GM12878 (cell line): ENCODE data around the gene FAM89B. TPM values are rescaled to one million over a fixed set of nuclear protein-coding genes. Genes with fewer than 3 reads are reported as not detected.

Experiments used
- CBX3 ChIP-seq: fragments of 200-600 bp; sonication (generic); IDR thresholded peaks from 2 replicates; pipeline ENCODE4 v1.6.1; 2016; ENCODE audit warnings: low read depth, borderline replicate concordance
- CHD1 ChIP-seq: IDR thresholded peaks from 2 replicates; pipeline ENCODE4 v1.6.1; 2012; ENCODE audit warnings: low read depth, low read length, improper control_type of control experiment
- CHD2 ChIP-seq: IDR thresholded peaks from 2 replicates; pipeline ENCODE4 v1.6.1; 2011; ENCODE audit warnings: low read depth, low read length, improper control_type of control experiment, borderline replicate concordance
- CREM ChIP-seq: IDR thresholded peaks from 2 replicates; pipeline ENCODE4 v1.6.1; 2014; ENCODE audit warnings: antibody characterized with exemption, low read depth
- MTA2 ChIP-seq: fragments of 450-650 bp; IDR thresholded peaks from 2 replicates; pipeline ENCODE4 v1.6.1; 2016; ENCODE audit warnings: low read depth, mild to moderate bottlenecking, moderate library complexity
- PKNOX1 ChIP-seq: fragments of 450-650 bp; IDR thresholded peaks from 2 replicates; pipeline ENCODE4 v1.6.1; 2016; ENCODE audit warnings: mild to moderate bottlenecking
- TCF12 ChIP-seq: IDR thresholded peaks from 2 replicates; pipeline ENCODE4 v1.6.1; 2011; ENCODE audit warnings: low read depth, mild to moderate bottlenecking, low read length
- polyA plus RNA-seq, 11 experiments: library from polyadenylated mRNA; depleted of rRNA in 4 of 11; unstranded in 6 of 11; stranded (reverse) in 5 of 11; fragments of >200 nt; fragmentation: Nextera tagmentation in 4 of 11; fragmentation: Illumina TruSeq in 1 of 11; extraction: Ambion mirVana in 4 of 11; extraction: Trizol in 1 of 11; gene quantifications; 1 replicate in 1 of 11; 2 replicates in 10 of 11; pipeline versions ENCODE4 v1.2.1 to v1.2.3, GENCODE V29; 2011 to 2016; ENCODE audit warnings: inconsistent platforms in 2 of 11, missing spikeins in 2 of 11, low read depth in 1 of 11
- total RNA-seq, 4 experiments: library from RNA; depleted of rRNA in 3 of 4; stranded (reverse); fragments of >200 nt in 3 of 4; fragmentation: Illumina TruSeq in 1 of 4; extraction: Trizol in 1 of 4; gene quantifications; 2 replicates each; pipeline versions ENCODE4 v1.2.1 to v1.2.3, GENCODE V29; 2013 to 2021
- TF ChIP-seq, protein P1 (sequence below): fragments of 450-650 bp; IDR thresholded peaks from 2 replicates; pipeline ENCODE4 v1.6.1; 2017; ENCODE audit warnings: mild to moderate bottlenecking, moderate library complexity

FAM89B gene
- total and polyA plus RNA-seq, 10 of the 15 experiments (the other 5 are each of a cell fraction or from before 2014, with no cell fraction given), result 0.34 to 36.7 (median 9.8) TPM

DNA sequence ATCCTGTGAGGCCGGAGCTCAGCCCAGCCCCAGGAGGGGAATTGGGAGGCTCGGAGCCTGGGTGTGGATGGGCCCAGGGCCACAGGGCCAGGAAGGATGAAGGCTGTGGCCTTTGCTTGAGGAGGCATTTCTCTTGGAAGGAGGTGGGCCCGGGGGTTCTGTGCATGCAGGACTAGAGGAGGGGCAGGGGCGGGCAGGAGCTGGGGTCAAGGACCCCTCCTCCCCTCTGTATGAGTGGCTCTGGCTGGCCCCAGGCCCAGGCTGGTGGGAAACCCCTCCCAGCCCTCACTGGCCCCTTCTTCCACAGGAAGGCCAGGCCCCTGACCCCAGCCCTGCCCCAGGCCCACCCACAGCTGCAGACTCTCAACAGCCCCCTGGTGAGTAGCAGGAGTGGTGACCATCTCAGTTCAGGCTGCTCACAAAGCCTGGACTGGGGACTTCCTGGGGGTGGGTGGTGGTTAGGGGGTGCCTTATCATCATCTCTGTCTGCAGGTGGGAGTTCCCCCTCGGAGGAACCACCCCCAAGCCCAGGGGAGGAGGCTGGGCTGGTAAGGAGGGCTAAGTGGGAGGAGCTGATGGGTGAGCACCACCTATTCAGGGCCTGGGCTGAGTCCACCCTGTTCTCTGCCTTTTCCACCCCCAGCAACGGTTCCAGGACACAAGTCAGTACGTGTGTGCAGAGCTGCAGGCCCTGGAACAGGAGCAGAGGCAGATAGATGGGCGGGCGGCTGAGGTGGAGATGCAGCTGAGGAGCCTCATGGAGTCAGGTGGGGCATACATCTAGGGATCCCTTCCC, 17.3 kb downstream of the FAM89B start (continued):
- TF ChIP-seq PKNOX1 (no peak), CHD2 (no peak), CHD1 (no peak), CREM (peak; percentile 61; the same call in 1 of the 2 replicates), MTA2 (peak; percentile 27; the same call in 1 of the 2 replicates), CBX3 (no peak), TCF12 (0 out of 2 replicates have a peak, but pooled peaks have one; percentile 24)
- TF ChIP-seq, protein P1, sequence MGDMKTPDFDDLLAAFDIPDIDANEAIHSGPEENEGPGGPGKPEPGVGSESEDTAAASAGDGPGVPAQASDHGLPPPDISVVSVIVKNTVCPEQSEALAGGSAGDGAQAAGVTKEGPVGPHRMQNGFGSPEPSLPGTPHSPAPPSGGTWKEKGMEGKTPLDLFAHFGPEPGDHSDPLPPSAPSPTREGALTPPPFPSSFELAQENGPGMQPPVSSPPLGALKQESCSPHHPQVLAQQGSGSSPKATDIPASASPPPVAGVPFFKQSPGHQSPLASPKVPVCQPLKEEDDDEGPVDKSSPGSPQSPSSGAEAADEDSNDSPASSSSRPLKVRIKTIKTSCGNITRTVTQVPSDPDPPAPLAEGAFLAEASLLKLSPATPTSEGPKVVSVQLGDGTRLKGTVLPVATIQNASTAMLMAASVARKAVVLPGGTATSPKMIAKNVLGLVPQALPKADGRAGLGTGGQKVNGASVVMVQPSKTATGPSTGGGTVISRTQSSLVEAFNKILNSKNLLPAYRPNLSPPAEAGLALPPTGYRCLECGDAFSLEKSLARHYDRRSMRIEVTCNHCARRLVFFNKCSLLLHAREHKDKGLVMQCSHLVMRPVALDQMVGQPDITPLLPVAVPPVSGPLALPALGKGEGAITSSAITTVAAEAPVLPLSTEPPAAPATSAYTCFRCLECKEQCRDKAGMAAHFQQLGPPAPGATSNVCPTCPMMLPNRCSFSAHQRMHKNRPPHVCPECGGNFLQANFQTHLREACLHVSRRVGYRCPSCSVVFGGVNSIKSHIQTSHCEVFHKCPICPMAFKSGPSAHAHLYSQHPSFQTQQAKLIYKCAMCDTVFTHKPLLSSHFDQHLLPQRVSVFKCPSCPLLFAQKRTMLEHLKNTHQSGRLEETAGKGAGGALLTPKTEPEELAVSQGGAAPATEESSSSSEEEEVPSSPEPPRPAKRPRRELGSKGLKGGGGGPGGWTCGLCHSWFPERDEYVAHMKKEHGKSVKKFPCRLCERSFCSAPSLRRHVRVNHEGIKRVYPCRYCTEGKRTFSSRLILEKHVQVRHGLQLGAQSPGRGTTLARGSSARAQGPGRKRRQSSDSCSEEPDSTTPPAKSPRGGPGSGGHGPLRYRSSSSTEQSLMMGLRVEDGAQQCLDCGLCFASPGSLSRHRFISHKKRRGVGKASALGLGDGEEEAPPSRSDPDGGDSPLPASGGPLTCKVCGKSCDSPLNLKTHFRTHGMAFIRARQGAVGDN, result no peak
